CD4-positive, alpha-beta T cell (primary cell): ENCODE results near the gene EPB41L4B. TPM values are rescaled to one million over a fixed set of nuclear protein-coding genes. Genes with fewer than 3 reads are reported as not detected.

ENCODE experiments used
- ATAC-seq: fragments of 200-7000 bp; cut with Tn5 transposase; one replicate; pipeline ENCODE4 v1.10.0; 2022; ENCODE audit warnings: mild to moderate bottlenecking; ENCODE audit not compliant: poor library complexity
- CTCF ChIA-PET: fragments of 350-600 bp; sonication (Branson Sonifier 250); formaldehyde crosslinking; loops from one replicate; lab custom pipeline; 2021; ENCODE audit warnings: antibody characterized with exemption, inconsistent platforms; lab: Charles Lee
- POLR2A ChIA-PET: fragments of 350-600 bp; sonication (Branson Sonifier 250); formaldehyde crosslinking; loops from one replicate; lab custom pipeline; 2021; ENCODE audit warnings: antibody characterized with exemption, inconsistent platforms; lab: Charles Lee
- DNase-seq, 14 experiments: peaks; one replicate each; pipeline ENCODE4 v3.0.0-alpha.2; 2013 to 2020; ENCODE audit warnings: mixed read lengths in 2 of 14
- H3K27ac ChIP-seq, 2 donors: one replicate each; pipeline versions ENCODE4 v1.5.1 to v1.7.0; 2013; ENCODE audit warnings: low read length in 2 of 2, low read depth in 1 of 2, mild to moderate bottlenecking in 1 of 2
- H3K27me3 ChIP-seq, 2 experiments: 1 replicate in 1 of 2; 2 replicates in 1 of 2; pipeline versions ENCODE4 v1.6.1 to v1.7.0; 2013; ENCODE audit warnings: low read length in 2 of 2, control low read depth in 1 of 2, mild to moderate bottlenecking in 1 of 2, moderate library complexity in 1 of 2; ENCODE audit not compliant: insufficient read depth in 2 of 2, control insufficient read depth in 1 of 2
- H3K36me3 ChIP-seq: one replicate; pipeline ENCODE4 v1.6.1; 2013; ENCODE audit warnings: low read length, control low read depth; ENCODE audit not compliant: insufficient read depth
- H3K4me1 ChIP-seq: one replicate; pipeline ENCODE4 v1.6.1; 2013; ENCODE audit warnings: low read length, control low read depth; ENCODE audit not compliant: insufficient read depth
- H3K4me3 ChIP-seq: one replicate; pipeline ENCODE4 v1.5.1; 2013; ENCODE audit warnings: mild to moderate bottlenecking, low read length, moderate library complexity
- H3K9me3 ChIP-seq, 2 experiments: 1 replicate in 1 of 2; 2 replicates in 1 of 2; pipeline versions ENCODE4 v1.6.1 to v1.7.0; 2013; ENCODE audit warnings: low read length in 2 of 2, mild to moderate bottlenecking in 2 of 2, control low read depth in 1 of 2, moderate library complexity in 1 of 2; ENCODE audit not compliant: control insufficient read depth in 1 of 2, insufficient read depth in 1 of 2
- H3K27ac Mint-ChIP-seq: one replicate; pipeline ENCODE4 v1.8.0; 2020; ENCODE audit warnings: mixed read lengths
- H3K27me3 Mint-ChIP-seq: one replicate; pipeline ENCODE4 v1.8.0; 2021; ENCODE audit warnings: mixed read lengths
- H3K36me3 Mint-ChIP-seq: one replicate; pipeline ENCODE4 v1.8.0; 2021; ENCODE audit warnings: low read depth, mixed read lengths
- H3K4me1 Mint-ChIP-seq: one replicate; pipeline ENCODE4 v1.8.0; 2021; ENCODE audit warnings: low read depth, mixed read lengths
- H3K4me3 Mint-ChIP-seq: one replicate; pipeline ENCODE4 v1.8.0; 2020; ENCODE audit warnings: mild to moderate bottlenecking, mixed read lengths
- H3K9me3 Mint-ChIP-seq: one replicate; pipeline ENCODE4 v1.8.0; 2020; ENCODE audit warnings: mixed read lengths
- CTCF ChIP-seq: fragments of 200-600 bp; IDR thresholded peaks from one replicate; pipeline ENCODE4 v1.8.0; 2022; ENCODE audit warnings: antibody characterized with exemption, mild to moderate bottlenecking
- intact Hi-C, 2 experiments: fragments of 100-400 bp; cut with DNase I in 1 of 2; cut with micrococcal nuclease in 1 of 2; formaldehyde crosslinking; loops; one replicate each; pipeline versions ENCODE4 v1.15.1 to v1.9.0; 2023 to 2025; cut with DNase I, micrococcal nuclease
- total RNA-seq, 174 experiments: library from RNA in 2 of 174; stranded (reverse) in 2 of 174; gene quantifications; one replicate each; pipeline ENCODE4 v1.2.3 and lab custom pipeline; 2021 to 2026

Gene EPB41L4B
- total RNA-seq, 2 experiments from 2014 or later = not detected

- Histone ChIP-seq H3K27me3 (no peaks in the 10 kb centered on the region), H3K27ac (no peak overlapping the region), H3K9me3 (no peaks in the 10 kb centered on the region), H3K4me3 (no peak overlapping the region), H3K36me3 (no peaks in the 10 kb centered on the region), H3K4me1 (no peaks in the 10 kb centered on the region)
- Mint-ChIP-seq H3K4me1 (no peaks in the 10 kb centered on the region), H3K36me3 (no peaks in the 10 kb centered on the region), H3K9me3 (no peaks in the 10 kb centered on the region), H3K27me3 (peaks cover 4% of the 10 kb centered on the region), H3K27ac (no peak overlapping the region), H3K4me3 (no peak overlapping the region)
- DNase-seq (no peak), ATAC-seq (no peak)
- intact Hi-C loops = no loop called here
- TF ChIP-seq CTCF = no peak
- CTCF ChIA-PET = no interaction called here
- POLR2A ChIA-PET = no interaction called here
Measured at GRCh38 chr9:109186857-109187520, 133.9 kb downstream of the EPB41L4B start.

GRCh38 chr9:109182940-109183798, 137.7 kb downstream of the EPB41L4B start:
- no peaks in the 10 kb centered on the region for H3K9me3 ChIP-seq
- no peaks in the 10 kb centered on the region for H3K36me3 ChIP-seq
- ChIA-PET CTCF (no interaction called here), POLR2A (interaction anchor here (0.9 kb wide), 1 partner anchor 9 kb away, joined by 3 read pairs; no protein-coding TSS in a partner anchor)
- peaks cover 4% of the 10 kb centered on the region for H3K27me3 Mint-ChIP-seq
- TF ChIP-seq CTCF = no peak
- H3K27ac Mint-ChIP-seq = no peak overlapping the region
- H3K4me3 ChIP-seq = no peak overlapping the region
- peaks cover 6% of the 10 kb centered on the region for H3K4me1 ChIP-seq
- ATAC-seq (no peak), DNase-seq (no peak)
- H3K27me3 ChIP-seq = peaks cover 0 to 4% of the 10 kb centered on the region in 2 experiments
- H3K36me3 Mint-ChIP-seq = no peaks in the 10 kb centered on the region
- no peak overlapping the region for H3K27ac ChIP-seq
- H3K4me1 Mint-ChIP-seq = peaks cover 13% of the 10 kb centered on the region
- H3K4me3 Mint-ChIP-seq = no peak overlapping the region
- intact Hi-C loops = no loop called here
- no peaks in the 10 kb centered on the region for H3K9me3 Mint-ChIP-seq

- Histone ChIP-seq H3K4me3 (no peak overlapping the region), H3K9me3 (no peaks in the 10 kb centered on the region), H3K36me3 (no peaks in the 10 kb centered on the region), H3K27me3 (peaks cover 0 to 4% of the 10 kb centered on the region in 2 experiments), H3K27ac (no peak overlapping the region), H3K4me1 (peaks cover 6% of the 10 kb centered on the region)
- intact Hi-C loops = no loop called here
- Mint-ChIP-seq H3K4me1 (peaks cover 13% of the 10 kb centered on the region), H3K36me3 (no peaks in the 10 kb centered on the region), H3K27me3 (peaks cover 4% of the 10 kb centered on the region), H3K4me3 (no peak overlapping the region), H3K9me3 (no peaks in the 10 kb centered on the region), H3K27ac (no peak overlapping the region)
- ATAC-seq (no peak), DNase-seq (no peak)
- ChIA-PET CTCF (no interaction called here), POLR2A (no interaction called here)
- TF ChIP-seq CTCF = no peak
Measured at GRCh38 chr9:109182550-109182939, 138.3 kb downstream of the EPB41L4B start.
